OCI-LY7 (cell line): ENCODE results near the gene WNK4.

Experiments
- EZH2phosphoT487 ChIP-seq: fragments of 200-600 bp; sonication (generic); IDR thresholded peaks from 2 replicates; pipeline ENCODE4 v1.6.1; 2018; ENCODE audit warnings: low read depth, borderline replicate concordance, mild to moderate bottlenecking, mixed run types, antibody characterized with exemption, low read length, moderate library complexity, mixed read lengths
- TF ChIP-seq, protein P1 (sequence below): fragments of 200-600 bp; sonication (generic); conservative IDR thresholded peaks from 2 replicates; pipeline ENCODE4 v1.5.1; 2014; ENCODE audit warnings: mild to moderate bottlenecking, antibody characterized with exemption, low read length, moderate library complexity, mixed read lengths

GRCh38 chr17:42748202-42748907 is 32.1 kb upstream of the WNK4 start:
- TF ChIP-seq, protein P1, sequence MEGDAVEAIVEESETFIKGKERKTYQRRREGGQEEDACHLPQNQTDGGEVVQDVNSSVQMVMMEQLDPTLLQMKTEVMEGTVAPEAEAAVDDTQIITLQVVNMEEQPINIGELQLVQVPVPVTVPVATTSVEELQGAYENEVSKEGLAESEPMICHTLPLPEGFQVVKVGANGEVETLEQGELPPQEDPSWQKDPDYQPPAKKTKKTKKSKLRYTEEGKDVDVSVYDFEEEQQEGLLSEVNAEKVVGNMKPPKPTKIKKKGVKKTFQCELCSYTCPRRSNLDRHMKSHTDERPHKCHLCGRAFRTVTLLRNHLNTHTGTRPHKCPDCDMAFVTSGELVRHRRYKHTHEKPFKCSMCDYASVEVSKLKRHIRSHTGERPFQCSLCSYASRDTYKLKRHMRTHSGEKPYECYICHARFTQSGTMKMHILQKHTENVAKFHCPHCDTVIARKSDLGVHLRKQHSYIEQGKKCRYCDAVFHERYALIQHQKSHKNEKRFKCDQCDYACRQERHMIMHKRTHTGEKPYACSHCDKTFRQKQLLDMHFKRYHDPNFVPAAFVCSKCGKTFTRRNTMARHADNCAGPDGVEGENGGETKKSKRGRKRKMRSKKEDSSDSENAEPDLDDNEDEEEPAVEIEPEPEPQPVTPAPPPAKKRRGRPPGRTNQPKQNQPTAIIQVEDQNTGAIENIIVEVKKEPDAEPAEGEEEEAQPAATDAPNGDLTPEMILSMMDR: no peak
- TF ChIP-seq EZH2phosphoT487: no peak
